HG03521 (cell line): ENCODE results near the gene PWP2.

Experiments used
- ATAC-seq: cut with Tn5 transposase; IDR thresholded peaks from one replicate; pipeline ENCODE4 v1.9.1; 2021; ENCODE audit warnings: mild to moderate bottlenecking, moderate library complexity; ENCODE audit not compliant: unreplicated experiment

The PWP2 gene

GRCh38 chr21:44107026-44107501, at the start of gene PWP2:
Gene PWP2 (plus strand): TSS chr21:44107399. CDS start chr21:44107417, 18 bp downstream.
- peak; percentile 92 for ATAC-seq

- ATAC-seq = no peak
Observed at GRCh38 chr21:44057960-44058651, 49.1 kb upstream of the PWP2 start.

- no peak for ATAC-seq
Observed at GRCh38 chr21:44058652-44058964, 48.6 kb upstream of the PWP2 start.

- ATAC-seq = no peak
Observed at GRCh38 chr21:44058981-44059380, 48.2 kb upstream of the PWP2 start.

GRCh38 chr21:44059710-44060109, 47.5 kb upstream of the PWP2 start:
- no peak for ATAC-seq

- no peak for ATAC-seq
Observed at GRCh38 chr21:44062380-44062779, 44.8 kb upstream of the PWP2 start.

- no peak for ATAC-seq
Observed at GRCh38 chr21:44063151-44063912, 43.9 kb upstream of the PWP2 start.

GRCh38 chr21:44064852-44065403, 42.3 kb upstream of the PWP2 start:
- no peak for ATAC-seq

- ATAC-seq = no peak
Observed at GRCh38 chr21:44065428-44065827, 41.8 kb upstream of the PWP2 start.

GRCh38 chr21:44066116-44066515, 41.1 kb upstream of the PWP2 start:
- ATAC-seq = no peak

- ATAC-seq = no peak
Observed at GRCh38 chr21:44067011-44067839, 40.0 kb upstream of the PWP2 start.

GRCh38 chr21:44070391-44070790, 36.8 kb upstream of the PWP2 start:
- no peak for ATAC-seq

GRCh38 chr21:44071359-44072104, 35.7 kb upstream of the PWP2 start:
- ATAC-seq = no peak

- no peak for ATAC-seq
Observed at GRCh38 chr21:44072111-44072510, 35.1 kb upstream of the PWP2 start.

GRCh38 chr21:44074315-44074958, 32.8 kb upstream of the PWP2 start:
- ATAC-seq = no peak

- ATAC-seq = no peak
Observed at GRCh38 chr21:44076316-44076715, 30.9 kb upstream of the PWP2 start.

- no peak for ATAC-seq
Observed at GRCh38 chr21:44078411-44078981, 28.7 kb upstream of the PWP2 start.

- ATAC-seq = no peak
Observed at GRCh38 chr21:44079446-44079845, 27.8 kb upstream of the PWP2 start.

- no peak for ATAC-seq
Observed at GRCh38 chr21:44079846-44080245, 27.4 kb upstream of the PWP2 start.
